Breast epithelium (tissue), 3 donors: ENCODE results near the gene TXN2.
"Not testable (repeated sequence)": the region's sequence is repeated elsewhere in the genome, so short reads cannot be mapped to it uniquely, and the experiment has no call there.

Experiments used
- POLR2A ChIP-seq: fragments of 450-650 bp; IDR thresholded peaks from one replicate; pipeline ENCODE4 v1.6.1; 2016; ENCODE audit warnings: antibody characterized with exemption, mild to moderate bottlenecking, moderate library complexity
- TF ChIP-seq, protein P1 (sequence below), 3 donors: fragments of 450-650 bp; IDR thresholded peaks; one replicate each; pipeline ENCODE4 v1.5.1; 2016 to 2017; ENCODE audit warnings: antibody characterized with exemption in 3 of 3, mild to moderate bottlenecking in 3 of 3, moderate library complexity in 3 of 3

DNA sequence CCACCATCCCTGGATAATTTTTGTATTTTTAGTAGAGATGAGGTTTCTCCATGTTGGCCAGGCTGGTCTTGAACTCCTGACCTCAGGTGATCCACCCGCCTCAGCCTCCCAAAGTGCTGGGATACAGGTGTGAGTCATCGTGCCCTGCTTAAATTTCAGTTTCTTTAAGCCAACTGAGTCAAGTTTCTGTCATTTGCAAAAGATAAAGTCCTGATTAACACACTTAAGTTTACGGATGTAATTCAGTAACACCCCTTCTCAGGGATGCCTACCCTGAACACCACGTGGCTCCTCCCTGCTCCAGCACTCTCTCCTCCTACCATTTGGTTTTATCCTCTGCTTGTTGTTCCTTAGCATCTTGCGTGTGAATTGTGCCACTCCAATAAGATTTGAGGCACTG lies 57.0 kb downstream of the TXN2 start:
- not testable (repeated sequence) for TF ChIP-seq POLR2A
- TF ChIP-seq, protein P1, sequence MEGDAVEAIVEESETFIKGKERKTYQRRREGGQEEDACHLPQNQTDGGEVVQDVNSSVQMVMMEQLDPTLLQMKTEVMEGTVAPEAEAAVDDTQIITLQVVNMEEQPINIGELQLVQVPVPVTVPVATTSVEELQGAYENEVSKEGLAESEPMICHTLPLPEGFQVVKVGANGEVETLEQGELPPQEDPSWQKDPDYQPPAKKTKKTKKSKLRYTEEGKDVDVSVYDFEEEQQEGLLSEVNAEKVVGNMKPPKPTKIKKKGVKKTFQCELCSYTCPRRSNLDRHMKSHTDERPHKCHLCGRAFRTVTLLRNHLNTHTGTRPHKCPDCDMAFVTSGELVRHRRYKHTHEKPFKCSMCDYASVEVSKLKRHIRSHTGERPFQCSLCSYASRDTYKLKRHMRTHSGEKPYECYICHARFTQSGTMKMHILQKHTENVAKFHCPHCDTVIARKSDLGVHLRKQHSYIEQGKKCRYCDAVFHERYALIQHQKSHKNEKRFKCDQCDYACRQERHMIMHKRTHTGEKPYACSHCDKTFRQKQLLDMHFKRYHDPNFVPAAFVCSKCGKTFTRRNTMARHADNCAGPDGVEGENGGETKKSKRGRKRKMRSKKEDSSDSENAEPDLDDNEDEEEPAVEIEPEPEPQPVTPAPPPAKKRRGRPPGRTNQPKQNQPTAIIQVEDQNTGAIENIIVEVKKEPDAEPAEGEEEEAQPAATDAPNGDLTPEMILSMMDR (IDR thresholded peaks at IDR 0.05): not testable (repeated sequence)
